HUES6 (cell line): Measurements from ENCODE around the gene ZDHHC14.

ENCODE experiments used
- H3K27ac ChIP-seq: 2 replicates; pipeline ENCODE4 v1.7.0; 2013; ENCODE audit warnings: low read depth, mild to moderate bottlenecking, low read length, inconsistent platforms
- H3K27me3 ChIP-seq: 2 replicates; pipeline ENCODE4 v1.6.1; 2013; ENCODE audit warnings: low read length; ENCODE audit not compliant: control insufficient read depth, insufficient read depth
- H3K36me3 ChIP-seq: 2 replicates; pipeline ENCODE4 v1.6.1; 2013; ENCODE audit warnings: low read length; ENCODE audit not compliant: control insufficient read depth, insufficient read depth
- H3K4me1 ChIP-seq: 2 replicates; pipeline ENCODE4 v1.6.1; 2013; ENCODE audit warnings: low read length; ENCODE audit not compliant: control insufficient read depth, insufficient read depth
- H3K4me3 ChIP-seq: 2 replicates; pipeline ENCODE4 v1.5.1; 2013; ENCODE audit warnings: low read depth, low read length
- H3K9ac ChIP-seq: one replicate; pipeline ENCODE4 v1.6.1; 2013; ENCODE audit warnings: mild to moderate bottlenecking, low read length
- H3K9me3 ChIP-seq: 2 replicates; pipeline ENCODE4 v1.6.1; 2013; ENCODE audit warnings: low read depth, low read length; ENCODE audit not compliant: control insufficient read depth, insufficient read depth

The ZDHHC14 gene

DNA sequence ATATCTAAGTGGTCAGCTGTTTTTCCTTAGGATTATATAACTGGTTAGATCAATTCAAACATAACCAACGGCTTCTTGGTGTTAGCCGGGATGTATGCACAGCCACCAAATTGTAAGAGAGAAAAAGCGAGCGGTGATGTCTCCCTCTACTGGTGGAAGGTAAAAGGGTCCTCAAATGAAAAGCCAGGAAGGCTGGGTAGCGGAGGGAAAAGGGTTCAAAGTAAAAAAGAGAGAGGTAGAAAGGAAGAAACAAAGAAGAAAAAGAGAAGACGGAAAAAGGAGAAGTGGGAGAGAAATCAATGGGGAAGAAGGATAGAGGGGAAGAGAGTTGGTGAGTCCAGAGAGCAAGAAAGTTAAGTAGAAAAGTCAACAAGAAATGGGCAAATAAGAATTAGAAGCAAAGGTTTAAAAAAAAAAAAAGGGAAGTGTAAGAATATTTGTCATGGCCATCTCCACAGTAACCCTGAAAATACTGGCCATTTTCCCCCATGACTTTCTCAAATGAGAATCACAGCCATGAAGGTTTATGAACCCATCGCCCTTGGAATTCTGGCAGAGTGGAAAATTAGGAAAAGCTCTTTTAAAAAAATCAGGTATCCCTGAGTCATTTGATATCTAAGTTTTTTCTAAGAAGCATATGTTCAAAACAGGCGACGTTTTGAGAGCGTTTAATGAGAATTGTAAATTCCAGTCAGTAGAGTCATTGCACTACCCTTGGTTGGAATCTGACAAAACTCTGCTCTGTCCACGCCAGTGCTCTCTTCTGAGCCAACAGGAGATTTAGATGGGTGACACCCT lies 286.4 kb downstream of the ZDHHC14 start:
- H3K9ac ChIP-seq, result no peak overlapping the region
- no peak overlapping the region for H3K27ac ChIP-seq
- H3K27me3 ChIP-seq, result no peaks in the 10 kb centered on the region
- H3K4me1 ChIP-seq, result peaks cover 36% of the 10 kb centered on the region
- no peak overlapping the region for H3K4me3 ChIP-seq
- no peaks in the 10 kb centered on the region for H3K36me3 ChIP-seq
- H3K9me3 ChIP-seq, result peaks cover 2% of the 10 kb centered on the region; the same call in 1 of the 2 replicates

DNA sequence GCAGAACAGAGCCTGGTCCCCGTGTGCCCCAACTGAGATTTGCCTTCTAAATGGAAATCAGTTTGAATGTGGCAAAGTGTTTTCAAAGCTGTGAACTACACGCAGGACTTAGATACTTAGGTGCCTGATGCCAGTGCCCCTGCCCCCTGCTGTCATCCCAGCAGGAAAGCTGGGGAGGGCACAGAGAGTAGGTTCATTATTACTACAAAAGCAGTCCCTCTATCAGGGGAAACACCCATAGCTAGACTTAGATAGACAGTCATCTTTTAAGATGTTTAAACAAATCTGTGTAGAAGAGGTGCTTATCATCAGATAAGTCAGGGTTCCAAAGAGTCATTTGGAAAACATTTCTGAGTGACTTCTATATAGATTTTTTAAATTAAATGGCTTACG lies 287.0 kb downstream of the ZDHHC14 start:
- Histone ChIP-seq H3K4me1 (peaks cover 36% of the 10 kb centered on the region), H3K9ac (no peak overlapping the region), H3K9me3 (peaks cover 2% of the 10 kb centered on the region; the same call in 1 of the 2 replicates), H3K27me3 (no peaks in the 10 kb centered on the region), H3K27ac (no peak overlapping the region), H3K36me3 (no peaks in the 10 kb centered on the region), H3K4me3 (no peak overlapping the region)

DNA sequence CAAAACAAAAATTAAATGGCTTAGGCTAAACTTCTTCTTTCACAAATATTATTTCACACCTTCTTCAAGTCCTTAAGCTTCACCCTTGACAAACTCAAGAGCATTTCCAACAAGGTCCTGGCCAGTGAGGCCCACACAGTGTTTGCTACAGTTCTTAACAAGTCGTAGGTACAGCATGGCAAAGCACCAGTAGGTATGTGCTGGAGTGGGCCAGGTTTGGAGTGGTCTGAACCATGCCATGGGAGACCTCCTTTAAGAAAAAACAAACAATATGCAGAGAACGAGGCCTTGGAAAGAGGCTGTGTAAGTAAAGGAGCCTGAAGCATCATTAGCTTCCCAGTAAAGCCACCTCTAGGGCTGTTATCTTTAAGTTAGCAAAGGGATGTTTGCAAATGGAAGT lies 287.7 kb downstream of the ZDHHC14 start:
- peaks cover 36% of the 10 kb centered on the region for H3K4me1 ChIP-seq
- H3K36me3 ChIP-seq, result no peaks in the 10 kb centered on the region
- H3K27ac ChIP-seq, result no peak overlapping the region
- no peaks in the 10 kb centered on the region for H3K27me3 ChIP-seq
- H3K4me3 ChIP-seq, result no peak overlapping the region
- H3K9me3 ChIP-seq, result peaks cover 2% of the 10 kb centered on the region; the same call in 1 of the 2 replicates
- no peak overlapping the region for H3K9ac ChIP-seq

DNA sequence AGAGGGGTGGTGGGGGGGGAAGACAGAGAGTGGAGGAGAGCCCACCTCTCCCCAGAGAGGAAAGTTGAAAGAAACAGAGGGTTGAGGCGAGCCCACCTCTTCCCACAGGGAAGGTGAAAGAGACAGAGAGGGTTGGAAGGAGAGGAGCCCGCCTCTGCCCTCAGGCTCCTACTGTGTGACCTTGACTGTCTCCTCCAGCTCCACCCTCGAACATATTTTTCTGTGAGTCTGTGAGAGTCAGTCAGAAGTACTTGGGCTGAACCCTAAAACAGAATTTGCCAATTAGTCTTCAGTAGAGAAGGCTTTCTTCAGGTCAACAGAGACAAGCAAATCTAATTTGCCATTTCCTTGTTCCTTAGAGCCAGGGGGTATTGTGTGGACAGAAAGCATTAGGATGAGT lies 288.3 kb downstream of the ZDHHC14 start:
- Histone ChIP-seq H3K9ac (no peak overlapping the region), H3K4me3 (no peak overlapping the region; the same call in 1 of the 2 replicates), H3K4me1 (peaks cover 36% of the 10 kb centered on the region), H3K9me3 (no peaks in the 10 kb centered on the region), H3K27ac (no peak overlapping the region), H3K36me3 (no peaks in the 10 kb centered on the region), H3K27me3 (no peaks in the 10 kb centered on the region)

DNA sequence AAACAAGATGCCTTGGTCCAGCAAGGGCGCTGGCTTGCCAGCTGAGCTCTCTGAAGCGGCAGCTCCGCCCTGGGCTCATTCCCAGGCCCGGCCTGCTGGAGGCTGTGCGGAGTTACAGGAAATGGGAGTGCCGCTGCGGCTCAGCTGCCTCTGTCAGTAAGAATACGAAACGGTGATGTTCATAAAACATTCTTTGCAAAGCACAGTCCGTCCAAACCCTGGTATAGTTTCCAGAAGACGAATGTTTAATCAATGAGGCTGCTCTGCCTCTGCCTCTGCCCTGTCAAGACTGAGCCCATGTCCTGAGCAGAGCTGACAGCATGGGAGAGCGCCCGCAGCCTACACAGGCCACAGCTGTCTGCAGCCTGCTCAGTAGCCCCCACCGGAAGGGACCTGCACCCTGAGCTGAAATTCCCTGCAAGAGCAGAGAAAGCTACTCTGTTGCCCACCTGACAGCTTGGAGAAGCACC lies 288.8 kb downstream of the ZDHHC14 start:
- Histone ChIP-seq H3K9me3 (no peaks in the 10 kb centered on the region), H3K9ac (no peak overlapping the region), H3K4me1 (peaks cover 36% of the 10 kb centered on the region), H3K36me3 (no peaks in the 10 kb centered on the region), H3K27me3 (no peaks in the 10 kb centered on the region), H3K27ac (no peak overlapping the region), H3K4me3 (no peak overlapping the region; the same call in 1 of the 2 replicates)

DNA sequence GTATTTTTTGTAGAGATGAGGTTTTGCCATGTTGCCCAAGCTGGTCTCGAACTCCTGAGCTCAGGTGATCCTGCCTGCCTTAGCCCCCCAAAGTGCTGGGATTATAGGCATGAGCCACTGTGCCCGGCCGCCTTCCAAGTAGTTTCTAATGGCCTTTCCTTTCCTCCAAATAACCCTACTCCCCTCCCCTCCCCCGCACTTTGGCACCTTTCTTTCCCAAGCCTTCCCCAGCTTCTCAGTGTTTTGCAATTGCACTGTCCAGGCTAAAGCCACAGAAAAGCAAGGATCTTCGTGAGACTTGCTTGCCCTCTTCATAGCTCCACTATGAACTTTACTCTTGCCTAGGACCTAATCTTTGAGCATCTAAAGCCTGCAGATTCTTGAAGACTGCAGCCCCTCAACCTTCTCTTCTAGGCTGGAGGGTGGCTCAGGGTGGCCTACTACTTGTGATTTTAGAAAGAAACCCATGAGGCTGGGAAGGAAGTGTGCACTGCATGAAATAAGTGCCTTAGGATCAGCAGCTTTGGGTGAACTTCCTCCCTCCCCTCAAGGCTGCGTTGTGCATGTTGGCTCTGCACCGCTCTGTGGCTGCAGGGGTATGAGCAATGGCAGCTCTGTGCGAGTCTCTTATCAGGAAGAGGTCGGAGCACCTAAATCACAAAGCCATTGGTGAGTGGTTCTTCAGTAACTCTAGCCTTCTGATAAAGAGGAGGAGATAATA lies 289.6 kb downstream of the ZDHHC14 start:
- Histone ChIP-seq H3K4me3 (no peak overlapping the region), H3K27ac (no peak overlapping the region), H3K9me3 (no peaks in the 10 kb centered on the region), H3K4me1 (peaks cover 36% of the 10 kb centered on the region), H3K36me3 (no peaks in the 10 kb centered on the region), H3K9ac (no peak overlapping the region), H3K27me3 (no peaks in the 10 kb centered on the region)

DNA sequence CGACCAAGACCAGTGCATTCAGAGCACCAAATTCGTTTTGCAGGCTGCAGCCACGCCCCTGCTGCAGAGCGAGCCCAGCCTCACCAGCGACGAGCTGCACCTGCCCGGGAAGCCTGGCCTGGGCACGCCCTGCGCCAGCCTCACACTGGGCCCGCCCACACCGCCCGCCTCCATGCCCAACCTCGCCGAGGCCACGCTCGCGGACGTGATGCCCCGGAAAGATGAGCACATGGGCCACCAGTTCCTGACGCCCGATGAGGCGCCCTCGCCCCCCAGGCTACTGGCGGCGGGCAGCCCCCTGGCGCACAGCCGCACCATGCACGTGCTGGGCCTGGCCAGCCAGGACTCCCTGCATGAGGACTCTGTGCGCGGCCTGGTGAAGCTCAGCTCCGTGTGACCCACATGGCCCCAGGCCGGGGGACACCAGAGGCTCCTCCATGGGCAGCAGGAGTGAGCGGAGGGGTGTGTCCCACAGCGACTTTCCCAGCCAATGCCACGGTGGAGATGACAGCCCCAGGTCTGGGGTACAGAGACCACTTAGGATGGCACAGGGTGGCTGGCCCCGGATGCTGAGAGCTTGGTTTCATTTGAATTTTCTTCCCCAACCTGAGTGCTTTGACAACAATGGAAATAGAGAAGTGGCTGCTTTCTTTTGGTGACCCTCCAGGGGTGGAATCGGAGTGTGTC lies 291.9 kb downstream of the ZDHHC14 start:
- Histone ChIP-seq H3K27ac (no peak overlapping the region), H3K9ac (no peak overlapping the region), H3K4me1 (peaks cover 26% of the 10 kb centered on the region), H3K4me3 (no peak overlapping the region), H3K36me3 (no peaks in the 10 kb centered on the region), H3K27me3 (no peaks in the 10 kb centered on the region), H3K9me3 (no peaks in the 10 kb centered on the region)

DNA sequence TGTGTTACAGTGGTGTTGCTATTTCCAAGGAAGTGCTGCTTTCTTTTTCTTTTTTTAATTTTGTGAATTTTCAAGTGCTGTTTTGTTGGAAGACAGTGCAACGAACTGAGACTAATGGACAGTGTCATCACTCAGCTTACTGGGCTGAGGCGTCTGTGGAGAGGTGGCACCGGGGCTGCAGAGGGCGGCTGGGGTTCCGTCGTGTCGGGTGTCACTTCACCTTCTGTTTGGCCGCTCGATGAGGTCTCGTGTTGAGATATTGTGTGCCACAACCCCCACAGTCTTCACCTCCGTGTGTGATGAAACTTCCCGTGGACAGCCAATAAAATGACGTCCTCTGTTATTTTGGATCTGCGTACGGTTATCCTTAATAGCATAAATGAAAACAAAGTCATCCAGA lies 292.6 kb downstream of the ZDHHC14 start:
- Histone ChIP-seq H3K27me3 (no peaks in the 10 kb centered on the region), H3K27ac (no peak overlapping the region), H3K4me1 (peaks cover 23% of the 10 kb centered on the region), H3K9me3 (no peaks in the 10 kb centered on the region), H3K4me3 (no peak overlapping the region), H3K36me3 (no peaks in the 10 kb centered on the region), H3K9ac (no peak overlapping the region)

DNA sequence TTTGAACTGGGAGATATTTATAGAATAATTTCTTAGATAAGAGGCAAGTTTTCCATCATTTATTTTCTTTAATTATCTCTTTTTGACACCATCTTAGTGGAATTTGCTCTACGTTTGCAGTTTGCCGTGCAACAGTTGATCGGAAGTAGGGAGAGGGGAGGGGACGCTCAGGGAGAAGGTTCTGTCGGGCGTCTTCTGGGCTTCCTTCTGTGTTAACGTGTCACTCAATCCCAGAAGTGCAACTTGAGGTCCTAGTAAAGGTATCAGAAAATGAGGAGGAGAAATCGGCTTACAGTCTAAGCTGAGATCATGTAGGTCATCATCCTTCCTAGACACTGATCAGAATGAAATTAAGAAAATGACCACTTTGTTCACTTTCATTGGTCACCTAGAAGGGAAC lies 293.1 kb downstream of the ZDHHC14 start:
- no peak overlapping the region for H3K27ac ChIP-seq
- H3K9ac ChIP-seq, result no peak overlapping the region
- no peak overlapping the region for H3K4me3 ChIP-seq
- H3K36me3 ChIP-seq, result no peaks in the 10 kb centered on the region
- peaks cover 19% of the 10 kb centered on the region for H3K4me1 ChIP-seq
- no peaks in the 10 kb centered on the region for H3K27me3 ChIP-seq
- no peaks in the 10 kb centered on the region for H3K9me3 ChIP-seq

DNA sequence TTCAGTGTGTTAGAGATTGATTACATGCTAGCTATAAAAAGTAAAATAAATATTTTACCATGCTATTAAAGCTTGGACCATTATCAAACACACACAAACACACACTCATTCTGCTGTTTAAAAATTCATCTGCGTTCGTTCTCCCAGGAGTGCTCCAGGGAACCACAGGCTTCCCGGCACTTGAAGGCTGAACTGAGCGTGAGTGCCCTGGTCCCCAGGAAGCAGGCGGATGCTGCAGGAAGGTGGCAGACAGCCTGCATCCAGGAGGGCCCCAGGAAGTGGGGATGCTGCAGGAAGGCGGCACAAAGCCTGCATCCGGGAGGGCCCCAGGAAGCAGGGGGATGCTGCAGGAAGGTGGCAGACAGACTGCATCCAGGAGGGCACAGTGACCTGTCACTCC lies 294.8 kb downstream of the ZDHHC14 start:
- H3K9me3 ChIP-seq, result no peaks in the 10 kb centered on the region
- peaks cover under 1% of the 10 kb centered on the region; the same call in 1 of the 2 replicates for H3K4me1 ChIP-seq
- no peak overlapping the region for H3K4me3 ChIP-seq
- no peak overlapping the region for H3K9ac ChIP-seq
- H3K27ac ChIP-seq, result no peak overlapping the region
- no peaks in the 10 kb centered on the region for H3K36me3 ChIP-seq
- no peaks in the 10 kb centered on the region for H3K27me3 ChIP-seq

DNA sequence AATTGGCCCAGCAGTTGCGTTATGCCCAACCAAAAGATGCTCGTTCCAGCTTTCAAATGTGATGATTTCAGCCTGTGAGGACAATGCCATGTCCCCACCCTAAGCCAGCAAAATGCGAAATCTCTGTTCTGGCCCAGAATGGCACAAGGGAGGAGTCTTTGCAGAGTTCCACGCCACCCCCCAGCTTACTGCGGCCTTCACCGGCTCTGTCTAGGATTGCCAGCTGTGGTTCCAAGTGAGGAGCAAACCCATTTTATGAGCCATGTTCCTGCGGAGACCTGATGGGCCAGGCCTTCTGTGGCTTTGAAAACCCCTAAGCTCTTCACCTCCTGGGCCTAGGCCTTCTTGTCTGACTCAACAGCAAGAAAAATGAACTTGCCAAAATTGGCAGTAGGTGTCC lies 295.3 kb downstream of the ZDHHC14 start:
- Histone ChIP-seq H3K27ac (no peak overlapping the region), H3K27me3 (no peaks in the 10 kb centered on the region), H3K36me3 (no peaks in the 10 kb centered on the region), H3K9me3 (no peaks in the 10 kb centered on the region), H3K9ac (no peak overlapping the region), H3K4me1 (no peaks in the 10 kb centered on the region), H3K4me3 (no peak overlapping the region)
